Nucleus accumbens (tissue), 56 donors: Measurements from ENCODE around the gene ALDOA.
A peak's percentile ranks its signal among the peaks of the same experiment; 100 is the strongest.

Experiments used
- DNase-seq, 56 donors: peaks; one replicate each; lab custom pipeline; 2025; lab: John Stamatoyannopoulos, UW

Gene ALDOA

GRCh38 chr16:30067584-30067916 lies 2.0 kb downstream of the ALDOA start:
- no peak for DNase-seq

GRCh38 chr16:30068333-30068732 lies 2.8 kb downstream of the ALDOA start:
- no peak for DNase-seq

- peak in 4 of 56 donors; percentile 6 to 19 (median 13) for DNase-seq
Observed at GRCh38 chr16:30068750-30069610, 3.4 kb downstream of the ALDOA start.

GRCh38 chr16:30069611-30070462 lies 4.3 kb downstream of the ALDOA start:
- peak in 19 of 56 donors; percentile 13 to 59 (median 28) for DNase-seq

- DNase-seq: no peak
Observed at GRCh38 chr16:30070490-30070889, 4.9 kb downstream of the ALDOA start.

- peak in 55 of 56 donors; percentile 30 to 94 (median 77) for DNase-seq
Observed at GRCh38 chr16:30075503-30076275, 10.1 kb downstream of the ALDOA start, which contains the start of gene PPP4C. PPP4C (plus strand) TSS chr16:30075994; CDS start chr16:30076378, 384 bp downstream.

- peak in 1 of 56 donors; percentile 33 for DNase-seq
Observed at GRCh38 chr16:30076276-30076791, 10.8 kb downstream of the ALDOA start.

GRCh38 chr16:30077656-30078055 lies 12.1 kb downstream of the ALDOA start:
- DNase-seq: no peak

- no peak for DNase-seq
Observed at GRCh38 chr16:30078744-30079143, 13.2 kb downstream of the ALDOA start.

- no peak for DNase-seq
Observed at GRCh38 chr16:30079480-30079879, 13.9 kb downstream of the ALDOA start.

- no peak for DNase-seq
Observed at GRCh38 chr16:30082545-30083090, 17.1 kb downstream of the ALDOA start.

GRCh38 chr16:30083216-30084055 lies 17.9 kb downstream of the ALDOA start:
- DNase-seq: no peak

GRCh38 chr16:30084096-30084815 lies 18.7 kb downstream of the ALDOA start:
- no peak for DNase-seq

GRCh38 chr16:30084816-30085159 lies 19.2 kb downstream of the ALDOA start:
- no peak for DNase-seq

GRCh38 chr16:30085247-30085646 lies 19.7 kb downstream of the ALDOA start:
- no peak for DNase-seq

GRCh38 chr16:30085820-30086219 lies 20.3 kb downstream of the ALDOA start:
- no peak for DNase-seq

GRCh38 chr16:30086291-30087140 lies 21.0 kb downstream of the ALDOA start:
- no peak for DNase-seq
